Uterus (tissue), 4 donors: Measurements from ENCODE around the gene PKD1L1. TPM values are rescaled to one million over a fixed set of nuclear protein-coding genes. Genes with fewer than 3 reads are reported as not detected.

Source experiments
- DNase-seq, 2 donors: peaks; one replicate each; pipeline ENCODE4 v3.0.0-alpha.2; 2019 to 2020
- H3K27ac ChIP-seq, 2 donors: fragments of 200-600 bp; sonication (generic); 1 replicate in 1 of 2; 2 replicates in 1 of 2; pipeline ENCODE4 v1.5.1; 2016 to 2018
- H3K27me3 ChIP-seq, 2 donors: fragments of 200-600 bp; sonication (generic); one replicate each; pipeline ENCODE4 v1.5.1; 2018 to 2019; ENCODE audit warnings: control low read depth in 1 of 2
- H3K36me3 ChIP-seq, 2 donors: fragments of 200-600 bp; sonication (generic); one replicate each; pipeline ENCODE4 v1.5.1; 2019; ENCODE audit warnings: control low read depth in 1 of 2
- H3K4me1 ChIP-seq, 2 donors: fragments of 200-600 bp; sonication (generic); one replicate each; pipeline ENCODE4 v1.5.1; 2018 to 2019; ENCODE audit warnings: control low read depth in 1 of 2
- H3K4me3 ChIP-seq, 2 donors: fragments of 200-600 bp; sonication (generic); 1 replicate in 1 of 2; 2 replicates in 1 of 2; pipeline ENCODE4 v1.5.1; 2018 to 2019; ENCODE audit warnings: mild to moderate bottlenecking in 1 of 2
- H3K9me3 ChIP-seq, 2 donors: fragments of 200-600 bp; sonication (generic); one replicate each; pipeline ENCODE4 v1.5.1; 2019; ENCODE audit warnings: control low read depth in 1 of 2
- POLR2A ChIP-seq, 2 donors: fragments of 450-650 bp; IDR thresholded peaks; one replicate each; pipeline ENCODE4 v1.6.1; 2016; ENCODE audit warnings: antibody characterized with exemption in 2 of 2, mild to moderate bottlenecking in 1 of 2, moderate library complexity in 1 of 2
- intact Hi-C: fragments of 100-400 bp; cut with DNase I; formaldehyde crosslinking; loops from one replicate; pipeline ENCODE4 v1.15.1; 2023; ENCODE audit warnings: low total_unique reads
- total RNA-seq, 4 donors: library from RNA; depleted of rRNA in 3 of 4; stranded (reverse); fragments of >200 nt in 3 of 4; gene quantifications; one replicate each; pipeline versions ENCODE4 v1.1.0 to v1.2.4, GENCODE V29; 2014 to 2023
- TF ChIP-seq, protein P1 (sequence below), 4 experiments: fragments of 200-600 bp in 2 of 4; fragments of 450-650 bp in 2 of 4; sonication (generic) in 2 of 4; IDR thresholded peaks; one replicate each; pipeline ENCODE4 v1.5.1; 2016 to 2019; ENCODE audit warnings: antibody characterized with exemption in 4 of 4, mild to moderate bottlenecking in 2 of 4, moderate library complexity in 1 of 4
- donor health status: DM: yes; HTN: yes; CAD: no.

The PKD1L1 gene
- total RNA-seq, 4 donors from 2014 or later, result under 0.01 to 3.8 (median 0.74) TPM

DNA sequence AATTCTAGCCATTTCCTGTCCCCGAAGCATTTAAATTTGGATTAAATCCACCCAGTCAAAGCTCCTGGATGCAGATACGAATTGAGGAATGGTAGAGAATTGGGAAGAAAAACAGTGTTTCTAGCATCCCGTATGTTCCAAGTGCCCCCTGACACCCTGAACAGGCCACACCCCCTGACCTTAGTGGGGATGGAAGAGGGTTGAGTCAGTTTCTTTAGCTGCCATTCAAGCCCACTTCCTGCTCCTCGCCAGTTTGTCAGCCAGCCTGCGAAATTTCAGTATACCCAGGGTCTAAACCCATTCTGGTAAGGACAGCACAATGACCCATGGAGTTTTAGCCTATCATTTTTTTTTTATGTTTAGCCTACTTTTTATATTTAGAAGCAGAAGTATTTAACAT lies 101.1 kb downstream of the PKD1L1 start:
- Histone ChIP-seq H3K27ac (no peak overlapping the region), H3K9me3 (no peaks in the 10 kb centered on the region), H3K4me1 (no peaks in the 10 kb centered on the region), H3K36me3 (no peaks in the 10 kb centered on the region), H3K27me3 (no peaks in the 10 kb centered on the region), H3K4me3 (no peak overlapping the region)
- intact Hi-C loops, result no loop called here
- DNase-seq, result no peak
- TF ChIP-seq POLR2A (IDR thresholded peaks at IDR 0.05), result no peak
- TF ChIP-seq, protein P1, sequence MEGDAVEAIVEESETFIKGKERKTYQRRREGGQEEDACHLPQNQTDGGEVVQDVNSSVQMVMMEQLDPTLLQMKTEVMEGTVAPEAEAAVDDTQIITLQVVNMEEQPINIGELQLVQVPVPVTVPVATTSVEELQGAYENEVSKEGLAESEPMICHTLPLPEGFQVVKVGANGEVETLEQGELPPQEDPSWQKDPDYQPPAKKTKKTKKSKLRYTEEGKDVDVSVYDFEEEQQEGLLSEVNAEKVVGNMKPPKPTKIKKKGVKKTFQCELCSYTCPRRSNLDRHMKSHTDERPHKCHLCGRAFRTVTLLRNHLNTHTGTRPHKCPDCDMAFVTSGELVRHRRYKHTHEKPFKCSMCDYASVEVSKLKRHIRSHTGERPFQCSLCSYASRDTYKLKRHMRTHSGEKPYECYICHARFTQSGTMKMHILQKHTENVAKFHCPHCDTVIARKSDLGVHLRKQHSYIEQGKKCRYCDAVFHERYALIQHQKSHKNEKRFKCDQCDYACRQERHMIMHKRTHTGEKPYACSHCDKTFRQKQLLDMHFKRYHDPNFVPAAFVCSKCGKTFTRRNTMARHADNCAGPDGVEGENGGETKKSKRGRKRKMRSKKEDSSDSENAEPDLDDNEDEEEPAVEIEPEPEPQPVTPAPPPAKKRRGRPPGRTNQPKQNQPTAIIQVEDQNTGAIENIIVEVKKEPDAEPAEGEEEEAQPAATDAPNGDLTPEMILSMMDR (IDR thresholded peaks at IDR 0.05), result no peak

DNA sequence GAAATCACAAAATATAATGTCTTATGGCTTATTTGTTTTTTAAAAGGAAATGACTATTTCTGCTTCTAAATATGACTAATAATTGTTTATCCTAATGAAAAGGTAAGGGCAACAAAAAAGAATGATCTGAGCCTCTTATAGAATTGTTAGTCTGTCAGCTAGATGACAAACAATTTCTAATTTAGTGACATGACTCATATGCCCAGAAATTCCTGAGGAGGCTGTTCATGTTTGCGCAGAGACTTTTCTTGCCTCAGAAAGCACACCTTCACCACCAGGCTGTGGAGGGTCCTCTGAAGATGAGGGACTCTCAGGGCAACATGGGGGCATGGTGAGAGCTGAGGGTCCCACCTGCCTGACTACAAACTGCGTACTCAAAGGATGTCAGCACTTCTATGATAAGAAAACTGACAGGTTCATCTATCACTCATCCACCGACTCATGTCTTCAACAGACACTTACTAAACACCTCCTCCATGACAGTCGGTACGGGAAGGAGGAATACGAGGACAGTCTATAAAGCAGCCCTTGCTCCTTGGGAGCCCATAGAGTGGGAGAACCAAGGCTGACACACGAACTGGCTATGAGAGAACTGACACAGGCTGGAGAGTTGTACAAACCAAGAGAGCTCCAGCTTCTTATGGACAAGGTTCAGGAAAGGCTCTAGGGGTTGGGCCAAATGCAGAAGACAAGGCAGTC lies 102.0 kb downstream of the PKD1L1 start:
- no peak for TF ChIP-seq POLR2A (IDR thresholded peaks at IDR 0.05)
- TF ChIP-seq, protein P1 (IDR thresholded peaks at IDR 0.05), result no peak
- H3K36me3 ChIP-seq, result no peaks in the 10 kb centered on the region
- H3K4me1 ChIP-seq, result no peaks in the 10 kb centered on the region
- no peak for DNase-seq
- H3K9me3 ChIP-seq, result no peaks in the 10 kb centered on the region
- H3K4me3 ChIP-seq, result no peak overlapping the region
- no peaks in the 10 kb centered on the region for H3K27me3 ChIP-seq
- intact Hi-C loops, result no loop called here
- H3K27ac ChIP-seq, result no peak overlapping the region

DNA sequence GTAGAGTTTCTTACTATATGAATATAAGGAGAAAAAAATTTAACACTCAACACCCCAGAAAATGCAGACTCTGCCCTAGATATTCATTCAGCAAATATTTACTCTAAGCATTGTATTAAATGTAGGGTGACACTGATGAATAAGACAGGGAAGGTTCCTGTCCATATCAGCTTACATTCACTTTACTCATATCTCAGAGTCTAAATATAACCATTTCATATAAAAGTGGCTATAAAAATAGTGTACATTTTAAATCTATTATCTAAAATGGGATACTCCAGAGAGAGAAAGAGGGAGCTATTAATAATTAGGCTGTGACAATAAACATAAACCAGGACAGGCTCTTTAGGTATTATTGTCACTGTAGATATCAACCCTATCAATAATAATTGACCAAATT lies 104.0 kb downstream of the PKD1L1 start:
- no peaks in the 10 kb centered on the region for H3K27me3 ChIP-seq
- H3K27ac ChIP-seq, result no peak overlapping the region
- H3K4me3 ChIP-seq, result no peak overlapping the region
- no peaks in the 10 kb centered on the region for H3K4me1 ChIP-seq
- H3K9me3 ChIP-seq, result no peaks in the 10 kb centered on the region
- TF ChIP-seq, protein P1 (IDR thresholded peaks at IDR 0.05), result no peak
- no peak for TF ChIP-seq POLR2A (IDR thresholded peaks at IDR 0.05)
- H3K36me3 ChIP-seq, result no peaks in the 10 kb centered on the region
- intact Hi-C loops, result no loop called here
- no peak for DNase-seq

DNA sequence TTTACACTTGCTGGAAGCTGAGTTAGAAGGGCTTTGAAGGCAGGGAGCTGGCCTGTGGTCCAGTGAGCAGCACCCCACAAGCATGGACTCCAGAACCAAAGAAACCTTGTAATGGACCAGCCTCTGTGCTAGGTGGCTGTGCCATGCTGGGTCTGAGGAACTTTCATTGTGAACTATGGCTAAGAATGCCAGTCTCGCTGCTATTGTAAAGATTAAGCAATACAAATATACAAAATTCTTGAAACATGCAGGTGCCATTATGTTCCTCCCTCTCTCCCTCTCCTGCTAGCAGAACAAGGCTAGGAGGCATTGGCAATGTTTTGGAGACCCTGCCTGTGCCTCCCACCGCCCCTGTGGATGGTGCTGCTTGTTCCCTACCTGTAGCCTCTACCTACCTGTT lies 105.0 kb downstream of the PKD1L1 start:
- intact Hi-C loops, result no loop called here
- H3K4me3 ChIP-seq, result no peak overlapping the region
- H3K27me3 ChIP-seq, result no peaks in the 10 kb centered on the region
- no peak overlapping the region for H3K27ac ChIP-seq
- no peaks in the 10 kb centered on the region for H3K9me3 ChIP-seq
- no peaks in the 10 kb centered on the region for H3K36me3 ChIP-seq
- no peaks in the 10 kb centered on the region for H3K4me1 ChIP-seq
- no peak for DNase-seq
- TF ChIP-seq, protein P1 (IDR thresholded peaks at IDR 0.05), result no peak
- no peak for TF ChIP-seq POLR2A (IDR thresholded peaks at IDR 0.05)

DNA sequence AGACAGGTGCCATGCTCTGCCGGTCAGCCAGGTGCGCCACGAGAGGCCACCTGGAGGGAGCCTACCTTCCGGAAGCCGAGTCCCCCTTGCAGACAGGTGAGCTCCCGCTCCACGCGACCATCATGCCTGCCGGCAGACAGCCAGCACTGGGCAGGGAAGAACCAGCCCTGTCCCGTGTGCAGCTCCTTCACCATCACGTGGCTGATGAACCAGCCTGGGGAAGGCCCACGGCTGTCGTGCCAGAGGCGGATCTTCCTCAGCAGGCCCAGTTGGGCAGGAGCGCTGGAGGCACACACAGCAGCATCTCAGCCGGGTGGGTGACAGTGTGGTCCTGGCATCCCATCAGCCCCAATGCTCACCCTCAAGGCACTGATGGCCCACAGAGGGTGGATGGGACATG lies 108.9 kb downstream of the PKD1L1 start:
- H3K36me3 ChIP-seq, result no peaks in the 10 kb centered on the region
- H3K4me3 ChIP-seq, result no peak overlapping the region
- intact Hi-C loops, result no loop called here
- no peak overlapping the region for H3K27ac ChIP-seq
- no peak for DNase-seq
- no peaks in the 10 kb centered on the region for H3K9me3 ChIP-seq
- H3K27me3 ChIP-seq, result no peaks in the 10 kb centered on the region
- no peak for TF ChIP-seq POLR2A (IDR thresholded peaks at IDR 0.05)
- TF ChIP-seq, protein P1 (IDR thresholded peaks at IDR 0.05), result no peak
- H3K4me1 ChIP-seq, result no peaks in the 10 kb centered on the region
